ENCODE results near the gene VIPR2.

VIPR2 gene

GRCh38 chr7:159027789-159028507, 116.7 kb downstream of the VIPR2 start:
- DNase-seq (ENCODE audit: low read depth in 2 of 2) = no peak

DNA sequence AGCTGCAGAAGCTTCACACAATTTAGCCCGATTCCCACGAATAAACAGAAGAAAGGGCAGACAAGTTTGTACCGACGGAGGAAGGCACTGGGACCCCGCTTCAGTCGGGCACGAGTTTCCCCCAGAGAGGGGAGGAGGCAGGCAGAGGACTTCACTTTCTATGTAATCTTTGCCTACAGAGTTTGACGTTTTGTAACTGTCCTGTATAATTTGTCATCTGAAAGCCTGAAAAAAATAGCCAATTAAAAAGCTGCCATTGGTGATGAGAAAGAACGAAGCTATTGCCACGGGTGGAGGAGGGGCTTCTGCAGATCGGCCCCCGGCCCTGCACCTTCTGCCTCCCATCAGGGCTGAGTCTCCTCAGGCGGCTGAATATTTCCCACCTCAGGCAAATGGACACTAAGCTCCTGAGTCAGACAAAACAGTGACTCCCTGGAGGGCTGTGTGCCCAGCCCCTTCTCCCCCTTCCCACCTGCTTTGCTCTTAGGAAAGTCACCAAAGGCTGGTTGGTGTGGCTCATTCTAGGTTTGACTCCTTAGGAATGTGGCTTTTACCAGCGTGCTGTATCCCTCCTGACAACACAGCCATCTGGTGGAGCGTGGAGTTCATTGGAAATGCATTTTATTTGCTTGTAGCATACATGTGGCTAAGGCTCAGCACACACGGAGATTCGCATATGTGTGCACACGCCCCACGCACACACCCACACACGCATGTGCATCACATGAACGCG, 117.4 kb downstream of the VIPR2 start:
- DNase-seq (ENCODE audit: low read depth in 2 of 2) = no peak

GRCh38 chr7:159026271-159027055, 118.2 kb downstream of the VIPR2 start:
- no peak for DNase-seq (ENCODE audit: low read depth in 2 of 2)

DNA sequence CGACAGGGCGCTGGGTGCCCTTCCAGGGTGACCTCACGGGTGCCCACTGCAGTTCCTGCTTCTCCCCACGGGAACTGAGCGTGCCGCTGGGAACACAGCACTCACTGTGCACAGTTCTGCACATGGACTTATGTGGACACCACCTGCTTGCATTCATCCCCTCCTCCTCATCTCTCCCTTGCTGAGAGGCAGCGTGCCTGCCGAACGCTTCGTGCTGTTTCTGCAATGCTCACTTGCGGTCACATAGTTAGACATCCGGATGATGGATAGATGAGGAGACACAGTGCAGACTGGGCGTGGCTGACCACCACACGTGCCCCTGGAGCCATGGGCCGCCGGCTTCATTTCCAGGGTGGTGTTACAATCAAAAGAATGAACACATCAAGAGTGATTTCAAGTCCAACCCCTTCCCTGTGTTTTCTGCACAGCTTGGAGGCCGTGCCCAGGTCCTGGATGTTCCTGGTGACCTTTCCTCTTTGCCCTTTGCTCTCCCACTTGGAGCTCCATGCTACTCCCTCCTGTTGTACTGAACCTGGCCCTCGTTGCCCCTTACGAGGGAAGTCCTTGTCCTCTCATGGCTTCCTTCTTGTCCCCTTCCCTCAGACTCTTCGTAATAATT, 119.4 kb downstream of the VIPR2 start:
- DNase-seq (ENCODE audit: low read depth in 2 of 2) = no peak

GRCh38 chr7:159024280-159024951, 120.3 kb downstream of the VIPR2 start:
- DNase-seq (ENCODE audit: low read depth in 2 of 2) = no peak

DNA sequence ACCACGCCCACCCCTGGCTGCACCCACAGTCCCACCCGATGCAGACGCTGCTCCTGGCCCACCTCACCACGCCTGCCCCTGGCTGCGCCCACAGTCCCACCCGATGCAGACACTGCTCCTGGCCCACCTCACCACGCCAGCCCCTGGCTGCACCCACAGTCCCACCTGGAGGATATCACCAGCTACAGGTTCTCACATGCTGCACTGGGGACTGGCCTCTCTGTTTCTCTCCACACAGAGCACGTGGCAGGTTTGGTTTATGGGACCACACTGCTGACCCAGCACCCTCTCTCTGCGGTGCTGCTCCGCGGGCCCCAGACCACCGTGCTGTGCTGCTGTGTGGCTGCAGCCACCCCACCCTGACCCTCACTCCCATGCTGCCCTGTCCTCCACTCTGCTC, 120.9 kb downstream of the VIPR2 start:
- DNase-seq (ENCODE audit: low read depth in 2 of 2) = no peak

DNA sequence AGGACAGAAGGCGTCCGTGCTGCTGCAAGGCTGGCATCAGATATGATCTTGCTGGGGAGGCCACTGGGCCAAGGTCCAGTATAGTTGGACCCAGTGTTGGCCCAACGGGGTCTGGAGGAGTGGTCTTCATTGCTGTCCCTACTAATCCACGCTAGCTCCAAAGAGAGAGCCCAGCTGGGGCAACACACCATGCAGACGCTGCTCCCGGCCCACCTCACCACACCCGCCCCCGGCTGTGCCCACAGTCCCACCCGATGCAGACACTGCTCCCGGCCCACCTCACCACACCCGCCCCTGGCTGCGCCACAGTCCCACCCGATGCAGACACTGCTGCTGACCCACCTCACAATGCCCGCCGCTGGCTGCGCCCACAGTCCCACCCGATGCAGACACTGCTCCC, 121.5 kb downstream of the VIPR2 start:
- no peak for DNase-seq (ENCODE audit: low read depth in 2 of 2)

- DNase-seq (ENCODE audit: low read depth in 2 of 2) = no peak
These were observed 122.3 kb downstream of the VIPR2 start for GRCh38 chr7:159022238-159022993.

- no peak for DNase-seq (ENCODE audit: low read depth in 2 of 2)
These were observed 123.7 kb downstream of the VIPR2 start for GRCh38 chr7:159020987-159021386.

DNA sequence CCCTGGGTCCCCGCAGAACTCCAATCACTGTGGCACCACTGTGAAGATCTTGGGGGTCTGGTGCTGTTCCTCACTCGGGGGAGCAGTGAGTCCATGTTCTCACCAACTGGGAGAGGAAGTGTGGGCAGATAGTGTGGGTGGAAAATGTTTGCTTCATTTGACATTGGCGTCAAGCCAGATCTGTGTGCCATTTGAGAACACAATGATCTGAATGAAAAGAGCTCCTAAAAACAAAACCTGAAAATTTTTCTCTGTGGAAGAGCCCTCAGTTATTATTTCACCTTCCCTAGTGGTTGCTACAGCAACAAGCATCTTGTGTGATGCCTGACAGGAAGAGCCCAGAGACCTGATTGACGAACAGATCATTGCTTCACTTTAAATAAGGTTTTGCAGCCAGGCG, 125.6 kb downstream of the VIPR2 start:
- no peak for DNase-seq (ENCODE audit: low read depth in 2 of 2)

DNA sequence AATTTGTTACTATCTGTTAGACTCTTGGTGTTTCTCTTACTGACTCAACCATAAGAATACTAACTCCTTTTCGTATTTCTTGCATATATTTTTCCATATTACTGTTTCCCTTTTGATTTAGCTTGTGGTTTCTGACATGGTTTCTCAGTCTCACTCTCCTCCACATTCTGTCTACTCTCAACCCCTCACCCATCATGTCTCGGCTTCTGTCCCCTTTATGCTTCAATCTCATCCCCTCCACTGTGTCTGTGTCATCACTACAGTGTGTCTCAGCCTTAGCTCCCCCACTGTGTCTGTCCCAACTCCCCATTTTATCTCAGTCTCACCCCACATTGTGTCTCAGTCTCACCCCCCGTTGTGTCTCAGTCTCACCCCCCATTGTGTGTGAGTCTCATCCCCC, 126.9 kb downstream of the VIPR2 start:
- DNase-seq (ENCODE audit: low read depth in 2 of 2) = no peak

DNA sequence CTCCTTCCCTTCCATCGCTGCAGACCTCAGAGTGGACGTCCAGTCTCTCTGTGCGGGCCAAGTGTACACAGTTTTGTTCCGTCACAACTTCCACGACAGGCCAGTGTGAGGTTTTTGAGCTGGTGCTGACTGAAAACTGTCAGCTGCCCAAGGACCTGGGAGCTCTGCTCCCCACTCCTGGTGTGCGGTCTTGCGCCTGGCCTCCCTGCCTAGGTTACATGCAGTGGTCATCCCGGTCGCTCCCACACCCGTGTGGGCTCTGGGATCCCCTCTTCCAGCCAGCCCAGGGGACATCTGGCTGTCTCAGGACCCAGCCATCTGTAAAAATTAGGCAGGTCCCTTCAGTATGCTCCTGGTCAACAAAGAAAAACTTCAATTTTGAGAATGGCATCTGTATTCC, 127.5 kb downstream of the VIPR2 start:
- no peak for DNase-seq (ENCODE audit: low read depth in 2 of 2)

DNA sequence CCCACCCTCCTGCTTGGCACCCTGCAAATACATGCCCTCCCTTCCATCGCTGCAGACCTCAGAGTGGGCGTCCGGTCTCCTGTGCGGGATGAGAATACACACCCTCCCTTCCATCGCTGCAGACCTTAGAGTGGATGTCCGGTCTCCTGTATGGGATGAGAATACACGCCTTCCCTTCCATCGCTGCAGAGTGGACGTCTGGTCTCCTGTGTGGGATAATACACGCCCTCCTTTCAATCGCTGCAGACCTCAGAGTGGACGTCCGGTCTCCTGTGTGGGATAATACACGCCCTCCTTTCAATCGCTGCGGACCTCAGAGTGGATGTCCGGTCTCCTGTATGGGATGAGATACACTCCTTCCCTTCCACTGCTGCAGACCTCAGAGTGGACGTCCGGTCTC, 128.1 kb downstream of the VIPR2 start:
- DNase-seq (ENCODE audit: low read depth in 2 of 2) = no peak

DNA sequence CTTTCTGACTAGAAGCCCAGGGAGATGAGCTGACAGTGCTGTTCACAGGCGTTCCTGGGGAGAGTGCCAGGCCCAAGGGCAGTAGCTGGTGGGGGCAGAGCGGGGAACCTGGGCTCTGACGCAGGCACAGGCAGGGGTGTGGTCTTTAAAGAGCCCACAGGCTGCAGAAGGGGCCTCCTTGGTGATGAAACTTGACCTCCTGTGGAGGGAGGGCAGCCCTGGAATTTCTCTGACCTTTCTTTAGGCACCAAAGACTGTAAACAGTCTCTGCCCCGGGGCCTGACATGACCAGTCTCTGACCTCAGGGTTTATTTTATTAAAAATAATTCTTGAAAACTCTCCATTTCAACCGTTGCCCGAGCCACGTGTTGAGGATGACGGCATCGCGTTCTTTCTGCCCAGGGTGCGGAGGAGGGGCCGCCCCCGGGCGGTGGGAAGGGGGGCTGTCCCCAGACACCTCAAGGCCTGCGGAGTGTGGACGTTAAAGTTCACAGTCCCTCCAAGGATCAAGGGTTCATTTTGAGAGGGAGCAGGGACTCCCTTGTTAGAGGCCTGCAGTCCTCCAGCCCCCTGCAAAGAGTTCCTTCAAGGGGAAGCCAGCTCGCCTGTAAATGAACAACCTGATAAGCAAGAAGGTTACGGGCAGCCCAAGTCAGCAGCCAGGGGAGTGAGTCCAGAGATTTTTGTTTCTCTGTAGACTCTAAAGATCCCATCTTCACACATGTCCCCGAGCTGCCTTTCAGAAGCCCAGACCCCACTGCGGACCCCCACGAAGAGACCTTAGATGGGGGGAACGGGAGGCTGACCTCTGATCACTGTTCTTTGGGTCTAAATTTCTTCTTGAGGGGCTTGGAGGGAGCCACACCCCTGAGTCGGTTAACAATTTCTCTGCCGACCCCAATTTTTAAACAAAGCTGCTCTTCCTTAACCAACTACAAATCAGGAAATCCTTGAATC, 128.9 kb downstream of the VIPR2 start:
- no peak for DNase-seq (ENCODE audit: low read depth in 2 of 2)

DNA sequence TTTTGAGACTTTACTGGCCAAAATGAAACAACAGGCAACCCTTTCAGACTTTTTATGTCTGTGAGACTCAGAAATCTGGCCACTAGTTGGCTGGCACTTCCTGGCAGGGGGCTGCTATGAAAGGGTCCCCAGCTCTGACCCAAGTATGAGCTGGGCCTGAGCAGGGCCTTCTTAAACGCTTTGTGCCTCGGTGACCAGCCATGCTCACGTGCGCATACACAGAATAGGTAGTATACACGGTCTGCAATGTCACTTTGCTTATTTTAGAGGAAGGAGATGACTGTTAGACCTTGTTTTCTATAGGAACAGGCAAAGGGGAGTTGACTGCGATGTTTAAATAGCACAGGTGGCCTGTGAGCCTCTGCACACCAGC, 129.6 kb downstream of the VIPR2 start:
- DNase-seq (ENCODE audit: low read depth in 2 of 2) = no peak

- DNase-seq (ENCODE audit: low read depth in 2 of 2) = no peak
These were observed 130.2 kb downstream of the VIPR2 start for GRCh38 chr7:159014297-159015062.

DNA sequence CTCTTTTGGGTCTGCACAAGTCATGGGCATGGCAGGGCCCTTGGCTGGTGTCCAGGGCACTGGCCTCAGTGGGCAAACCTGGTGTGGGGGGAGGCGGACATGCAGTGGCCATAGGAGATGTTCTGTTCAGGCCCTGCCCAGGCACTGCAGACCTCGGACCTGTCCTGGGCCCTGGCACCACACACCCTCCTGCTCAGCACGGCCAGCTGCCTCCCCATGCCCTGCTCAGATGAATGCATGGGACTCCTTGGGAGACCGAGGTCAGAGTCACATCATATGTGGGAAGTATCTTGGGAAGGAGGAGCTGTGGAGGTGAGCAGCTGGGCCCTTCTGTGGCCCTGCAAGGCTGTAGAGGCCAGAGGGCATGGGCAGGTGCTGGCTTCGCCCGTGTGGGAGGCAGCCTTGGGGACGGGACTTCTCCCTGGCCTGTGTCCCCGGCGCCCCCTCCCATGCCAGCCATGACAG, 130.8 kb downstream of the VIPR2 start:
- DNase-seq (ENCODE audit: low read depth in 2 of 2) = no peak

DNA sequence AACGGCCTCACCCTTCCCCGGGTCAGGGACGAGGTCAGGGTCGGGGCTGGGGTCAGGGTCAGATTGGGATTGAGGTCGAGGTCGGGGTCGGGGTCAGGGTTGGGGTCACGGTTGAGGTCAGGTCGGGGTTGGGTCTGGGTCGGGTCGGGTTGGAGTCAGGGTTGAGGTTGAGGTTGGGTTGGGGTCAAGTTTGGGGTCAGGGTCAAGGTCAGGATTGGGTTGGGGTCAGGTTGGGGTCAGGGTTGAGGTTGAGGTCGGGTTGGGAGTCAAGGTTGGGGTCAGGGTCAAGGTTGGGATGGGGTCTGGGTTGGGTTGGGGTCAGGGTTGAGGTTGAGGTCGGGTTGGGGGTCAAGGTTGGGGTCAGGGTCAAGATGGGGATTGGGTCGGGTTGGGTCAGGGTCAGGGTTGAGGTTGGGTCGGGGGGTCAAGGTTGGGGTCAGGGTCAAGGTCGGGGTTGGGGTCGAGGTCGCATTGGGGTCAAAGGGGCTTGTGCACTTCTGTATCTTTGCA, 131.4 kb downstream of the VIPR2 start:
- DNase-seq (ENCODE audit: low read depth in 2 of 2) = no peak

All from stimulated activated CD8-positive, alpha-beta memory T cell treated with anti-CD3 and anti-CD28 coated beads, Interleukin-2, amount 100 ng/mL, for 1 hour (primary cell).